Hepatocyte (in vitro differentiated cells): Measurements from ENCODE around the gene DENND5A. TPM values are rescaled to one million over a fixed set of nuclear protein-coding genes. Genes with fewer than 3 reads are reported as not detected.

Source experiments
- DNase-seq: peaks from one replicate; pipeline ENCODE4 v3.0.0-alpha.2; 2016; ENCODE audit warnings: low spot score
- H2AFZ ChIP-seq: fragments of 200-600 bp; sonication (generic); 2 replicates; pipeline ENCODE4 v1.6.0; 2016; ENCODE audit warnings: antibody characterized with exemption, mild to moderate bottlenecking
- H3K27ac ChIP-seq: fragments of 200-600 bp; sonication (generic); 2 replicates; pipeline ENCODE4 v1.5.1; 2016; ENCODE audit warnings: mild to moderate bottlenecking
- H3K27me3 ChIP-seq: fragments of 200-600 bp; sonication (generic); 2 replicates; pipeline ENCODE4 v1.6.1; 2016
- H3K36me3 ChIP-seq: fragments of 200-600 bp; sonication (generic); replicated peaks from 2 replicates; pipeline ENCODE4 v1.5.1; 2016; ENCODE audit warnings: low read depth; ENCODE audit not compliant: insufficient read depth
- H3K4me1 ChIP-seq: fragments of 200-600 bp; sonication (generic); 2 replicates; pipeline ENCODE4 v1.5.1; 2016; ENCODE audit warnings: mild to moderate bottlenecking, moderate library complexity; ENCODE audit not compliant: insufficient read depth
- H3K4me2 ChIP-seq: fragments of 200-600 bp; sonication (generic); 2 replicates; pipeline ENCODE4 v1.6.0; 2016
- H3K4me3 ChIP-seq: fragments of 200-600 bp; sonication (generic); 2 replicates; pipeline ENCODE4 v1.5.1; 2016; ENCODE audit warnings: mild to moderate bottlenecking
- H3K79me2 ChIP-seq: fragments of 200-600 bp; sonication (generic); 2 replicates; pipeline ENCODE4 v1.6.0; 2017; ENCODE audit warnings: mild to moderate bottlenecking
- H3K9me2 ChIP-seq: fragments of 200-600 bp; sonication (generic); replicated peaks from 2 replicates; pipeline ENCODE4 v1.6.0; 2017; ENCODE audit warnings: mild to moderate bottlenecking; ENCODE audit not compliant: insufficient read depth
- H3K9me3 ChIP-seq: fragments of 200-600 bp; sonication (generic); 2 replicates; pipeline ENCODE4 v1.5.1; 2016; ENCODE audit warnings: low read depth, mild to moderate bottlenecking
- H4K20me1 ChIP-seq: fragments of 200-600 bp; sonication (generic); 2 replicates; pipeline ENCODE4 v1.6.0; 2016; ENCODE audit warnings: mild to moderate bottlenecking; ENCODE audit not compliant: insufficient read depth, poor library complexity, severe bottlenecking
- EZH2 ChIP-seq: fragments of 200-600 bp; sonication (generic); IDR thresholded peaks from 2 replicates; pipeline ENCODE4 v1.6.1; 2016; ENCODE audit warnings: antibody characterized with exemption, mild to moderate bottlenecking, borderline replicate concordance
- EZH2phosphoT487 ChIP-seq: fragments of 200-600 bp; sonication (generic); IDR thresholded peaks from one replicate; pipeline ENCODE4 v1.6.1; 2018; ENCODE audit warnings: antibody characterized with exemption, mild to moderate bottlenecking, low read depth, moderate library complexity; ENCODE audit not compliant: unreplicated experiment, severe bottlenecking
- WGBS: methylation state at CpG from one replicate; pipeline ENCODE4 v1.1.6; 2016; ENCODE audit warnings: low lambda C conversion rate; ENCODE audit errors: missing lambda C conversion rate; 5-methylcytosine and 5-hydroxymethylcytosine counted together
- polyA plus RNA-seq: library from polyadenylated mRNA; unstranded; fragments of >200 nt; fragmentation: Nextera tagmentation; extraction: Ambion mirVana; gene quantifications from 2 replicates; pipeline ENCODE4 v1.2.1, GENCODE V29; 2016
- total RNA-seq: library from RNA; depleted of rRNA; stranded (reverse); fragments of >200 nt; gene quantifications from 2 replicates; pipeline ENCODE4 v1.2.3, GENCODE V29; 2014
- TF ChIP-seq, protein P1 (sequence below): fragments of 200-600 bp; sonication (generic); IDR thresholded peaks from 2 replicates; pipeline ENCODE4 v1.5.1; 2016; ENCODE audit warnings: antibody characterized with exemption, mild to moderate bottlenecking; ENCODE audit not compliant: poor library complexity

Gene DENND5A
- total and polyA plus RNA-seq, 2 experiments from 2014 or later, result 29.7 to 56.4 TPM

DNA sequence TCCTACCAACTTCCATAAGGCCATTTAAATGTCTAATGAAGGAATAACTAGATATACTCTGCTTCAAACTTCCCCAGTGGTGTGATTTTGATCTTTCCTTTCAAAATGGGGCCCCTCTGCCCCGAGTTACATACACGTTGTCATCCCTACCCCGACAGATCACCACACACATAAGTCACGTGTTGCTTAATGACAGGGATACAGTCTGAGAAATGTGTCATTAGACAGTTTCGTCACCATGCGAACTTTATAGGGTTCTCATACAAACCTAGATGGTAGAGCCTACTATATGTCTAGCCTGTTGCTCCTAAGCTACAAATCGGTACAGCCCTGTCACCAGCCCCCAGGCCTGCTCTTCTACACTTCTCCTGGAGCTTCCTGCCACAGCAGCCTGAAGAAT, 124.0 kb downstream of the DENND5A start:
- Histone ChIP-seq H4K20me1 (no peaks in the 10 kb centered on the region), H3K9me3 (no peaks in the 10 kb centered on the region), H3K9me2 (no peaks in the 10 kb centered on the region), H3K4me1 (peaks cover 3% of the 10 kb centered on the region), H3K36me3 (no peaks in the 10 kb centered on the region), H2AFZ (no peak overlapping the region), H3K27ac (no peak overlapping the region), H3K79me2 (no peaks in the 10 kb centered on the region), H3K4me3 (no peak overlapping the region), H3K27me3 (no peaks in the 10 kb centered on the region), H3K4me2 (no peak overlapping the region)
- DNase-seq, result no peak
- TF ChIP-seq EZH2phosphoT487 (no peak), EZH2 (no peak)
- TF ChIP-seq, protein P1, sequence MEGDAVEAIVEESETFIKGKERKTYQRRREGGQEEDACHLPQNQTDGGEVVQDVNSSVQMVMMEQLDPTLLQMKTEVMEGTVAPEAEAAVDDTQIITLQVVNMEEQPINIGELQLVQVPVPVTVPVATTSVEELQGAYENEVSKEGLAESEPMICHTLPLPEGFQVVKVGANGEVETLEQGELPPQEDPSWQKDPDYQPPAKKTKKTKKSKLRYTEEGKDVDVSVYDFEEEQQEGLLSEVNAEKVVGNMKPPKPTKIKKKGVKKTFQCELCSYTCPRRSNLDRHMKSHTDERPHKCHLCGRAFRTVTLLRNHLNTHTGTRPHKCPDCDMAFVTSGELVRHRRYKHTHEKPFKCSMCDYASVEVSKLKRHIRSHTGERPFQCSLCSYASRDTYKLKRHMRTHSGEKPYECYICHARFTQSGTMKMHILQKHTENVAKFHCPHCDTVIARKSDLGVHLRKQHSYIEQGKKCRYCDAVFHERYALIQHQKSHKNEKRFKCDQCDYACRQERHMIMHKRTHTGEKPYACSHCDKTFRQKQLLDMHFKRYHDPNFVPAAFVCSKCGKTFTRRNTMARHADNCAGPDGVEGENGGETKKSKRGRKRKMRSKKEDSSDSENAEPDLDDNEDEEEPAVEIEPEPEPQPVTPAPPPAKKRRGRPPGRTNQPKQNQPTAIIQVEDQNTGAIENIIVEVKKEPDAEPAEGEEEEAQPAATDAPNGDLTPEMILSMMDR, result no peak
- 91% methylated on average over 7 of the region's 7 CpGs for WGBS

DNA sequence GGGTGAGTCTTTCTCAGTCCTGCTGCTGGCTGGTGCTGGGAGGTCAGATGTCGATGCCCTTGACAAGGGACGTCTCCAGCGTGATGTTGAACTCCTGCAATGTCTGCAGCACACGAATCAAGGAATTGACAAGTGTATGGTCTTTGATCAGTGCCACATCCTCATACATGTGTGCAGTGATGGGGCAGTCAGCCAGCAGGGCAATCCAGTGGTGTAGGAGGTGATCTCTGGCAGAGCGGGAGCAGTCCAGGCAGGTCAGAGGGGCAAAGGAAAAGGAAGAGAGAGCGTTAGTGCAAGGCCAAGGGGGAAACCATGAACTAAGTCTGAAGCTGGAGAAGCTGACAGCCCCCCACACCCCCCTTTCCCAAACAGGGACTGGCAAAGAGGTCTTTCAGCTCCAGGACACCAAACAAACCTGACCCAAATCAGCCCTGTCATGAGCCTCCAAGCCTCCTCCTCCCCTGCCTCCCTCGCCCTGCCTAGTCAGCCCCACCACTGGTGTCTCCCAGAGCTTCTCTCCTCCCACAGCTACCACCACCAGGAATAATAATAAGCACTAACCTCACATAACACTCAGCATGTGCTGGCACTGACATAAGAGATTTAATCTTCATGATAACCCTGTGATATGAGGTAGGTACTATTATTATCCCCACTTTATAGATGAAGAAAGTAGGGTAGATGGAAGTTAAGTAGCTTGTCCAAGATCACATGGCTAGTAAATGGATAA, 125.4 kb downstream of the DENND5A start:
- Histone ChIP-seq H2AFZ (no peak overlapping the region), H3K4me3 (no peak overlapping the region), H3K4me1 (peaks cover 3% of the 10 kb centered on the region), H3K9me3 (no peaks in the 10 kb centered on the region), H3K9me2 (no peaks in the 10 kb centered on the region), H3K4me2 (no peak overlapping the region), H3K36me3 (no peaks in the 10 kb centered on the region), H3K79me2 (no peaks in the 10 kb centered on the region), H3K27ac (no peak overlapping the region), H4K20me1 (no peaks in the 10 kb centered on the region), H3K27me3 (no peaks in the 10 kb centered on the region)
- TF ChIP-seq EZH2phosphoT487 (no peak), EZH2 (no peak)
- no peak for DNase-seq
- WGBS, result 92% methylated on average over 7 of the region's 7 CpGs

DNA sequence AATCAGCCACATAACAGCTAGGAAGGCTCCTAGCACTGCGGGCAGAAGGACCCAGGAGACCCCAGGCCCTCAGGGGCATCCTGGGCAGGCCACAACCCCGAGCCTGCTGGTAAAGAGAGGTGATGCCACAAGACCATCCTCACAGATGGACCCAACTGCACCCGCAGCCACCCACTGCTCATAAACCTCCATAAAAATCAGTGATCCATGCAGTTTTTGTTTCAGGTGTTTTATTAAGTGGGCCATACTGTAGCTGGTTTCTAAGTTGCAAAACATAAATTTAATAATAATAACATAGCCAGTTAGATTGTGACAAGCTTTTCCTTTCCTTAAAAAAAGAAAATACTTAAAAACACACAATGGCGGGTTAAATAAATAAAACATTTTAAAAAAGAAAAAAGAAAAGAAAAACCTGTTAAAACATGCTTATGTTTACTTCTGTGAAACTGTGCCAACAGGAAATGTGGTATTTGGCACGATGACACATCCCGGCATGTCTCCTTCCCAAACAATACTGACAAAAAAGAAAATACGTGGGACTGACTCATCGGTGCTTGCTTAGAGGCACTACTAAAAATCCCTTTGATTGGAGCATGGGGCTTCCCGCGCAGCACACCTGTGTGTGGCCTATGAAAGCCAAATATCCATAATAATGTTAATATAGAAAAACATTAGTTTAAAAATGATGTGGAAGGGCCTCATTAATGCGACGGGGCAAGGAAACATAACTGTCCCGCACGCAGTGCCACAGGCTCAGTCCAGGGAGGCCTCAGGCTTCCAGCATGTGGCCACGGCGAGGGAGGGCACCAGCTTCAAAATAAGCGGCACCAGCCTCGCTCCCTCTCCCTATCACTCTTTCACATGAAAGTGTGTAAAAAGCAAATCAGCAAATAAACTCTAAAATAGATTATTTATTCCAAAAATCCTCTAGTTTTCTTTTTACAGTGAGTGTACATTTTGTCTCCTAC, 126.3 kb downstream of the DENND5A start:
- H3K4me3 ChIP-seq, result no peak overlapping the region
- H3K9me3 ChIP-seq, result no peaks in the 10 kb centered on the region
- TF ChIP-seq, protein P1, result no peak
- no peak for TF ChIP-seq EZH2phosphoT487
- no peak for TF ChIP-seq EZH2
- H4K20me1 ChIP-seq, result no peaks in the 10 kb centered on the region
- H3K9me2 ChIP-seq, result no peaks in the 10 kb centered on the region
- H3K27ac ChIP-seq, result no peak overlapping the region
- peaks cover 3% of the 10 kb centered on the region for H3K4me1 ChIP-seq
- H3K4me2 ChIP-seq, result no peak overlapping the region
- H3K79me2 ChIP-seq, result no peaks in the 10 kb centered on the region
- H2AFZ ChIP-seq, result no peak overlapping the region
- no peaks in the 10 kb centered on the region for H3K27me3 ChIP-seq
- peak; percentile 10 for DNase-seq
- WGBS, result 78% methylated on average over 18 of the region's 18 CpGs
- H3K36me3 ChIP-seq, result no peaks in the 10 kb centered on the region

DNA sequence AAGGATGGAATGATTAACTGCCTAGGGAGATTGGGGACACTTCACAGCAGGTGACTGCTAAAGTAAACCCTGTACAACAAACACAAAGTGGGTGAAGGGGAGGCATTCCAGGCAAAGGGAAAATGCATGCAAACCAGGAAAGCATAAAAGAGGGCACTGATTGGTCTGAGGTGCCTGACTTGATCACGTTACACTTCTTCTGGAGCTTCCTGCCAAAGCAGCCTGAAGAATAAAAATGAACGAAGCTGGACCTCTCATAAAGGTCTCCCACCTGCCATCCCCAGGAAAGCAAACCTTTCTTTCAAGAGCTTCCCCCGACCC, 127.1 kb downstream of the DENND5A start:
- H3K9me2 ChIP-seq, result no peaks in the 10 kb centered on the region
- DNase-seq, result no peak
- no peaks in the 10 kb centered on the region for H3K79me2 ChIP-seq
- TF ChIP-seq EZH2phosphoT487 (no peak), EZH2 (no peak)
- TF ChIP-seq, protein P1, result no peak
- H3K27me3 ChIP-seq, result no peaks in the 10 kb centered on the region
- no peak overlapping the region for H3K4me2 ChIP-seq
- no peaks in the 10 kb centered on the region for H3K36me3 ChIP-seq
- H2AFZ ChIP-seq, result no peak overlapping the region
- no peaks in the 10 kb centered on the region for H3K9me3 ChIP-seq
- no peak overlapping the region for H3K4me3 ChIP-seq
- WGBS, result 87% methylated on average over 3 of the region's 3 CpGs
- H4K20me1 ChIP-seq, result no peaks in the 10 kb centered on the region
- H3K4me1 ChIP-seq, result peaks cover 3% of the 10 kb centered on the region
- no peak overlapping the region for H3K27ac ChIP-seq
